B cell (primary cell): Measurements from ENCODE around the gene ALG3. TPM values are rescaled to one million over a fixed set of nuclear protein-coding genes. Genes with fewer than 3 reads are reported as not detected.

Experiments used
- ATAC-seq: fragments of 200-7000 bp; cut with Tn5 transposase; one replicate; pipeline ENCODE4 v1.10.0; 2021; ENCODE audit warnings: low read depth, mild to moderate bottlenecking, moderate number of reproducible peaks, moderate library complexity
- CTCF ChIA-PET: fragments of 350-600 bp; sonication (Branson Sonifier 250); formaldehyde crosslinking; loops from one replicate; lab custom pipeline; 2021; ENCODE audit warnings: antibody characterized with exemption, inconsistent platforms; lab: Charles Lee
- POLR2A ChIA-PET: fragments of 350-600 bp; sonication (Branson Sonifier 250); formaldehyde crosslinking; loops from one replicate; lab custom pipeline; 2021; ENCODE audit warnings: antibody characterized with exemption; lab: Charles Lee
- DNase-seq: peaks from one replicate; pipeline ENCODE4 v3.0.0; 2013
- H2AFZ ChIP-seq: 2 replicates; pipeline ENCODE4 v1.6.1; 2012; ENCODE audit warnings: mild to moderate bottlenecking, low read depth, low read length; ENCODE audit not compliant: insufficient read depth, poor library complexity, severe bottlenecking
- H3K27ac ChIP-seq, 2 donors: 1 replicate in 1 of 2; 2 replicates in 1 of 2; pipeline ENCODE4 v1.5.1; 2012 to 2013; ENCODE audit warnings: low read length in 2 of 2, mild to moderate bottlenecking in 2 of 2, moderate library complexity in 1 of 2
- H3K27me3 ChIP-seq, 4 experiments: fragments of 200-600 bp in 1 of 4; sonication (generic) in 1 of 4; replicated peaks in 1 of 4; 1 replicate in 2 of 4; 2 replicates in 2 of 4; pipeline versions ENCODE4 v1.6.1 to v1.7.0; 2013 to 2016; ENCODE audit warnings: low read length in 3 of 4, mild to moderate bottlenecking in 2 of 4, mixed read lengths in 1 of 4, moderate library complexity in 1 of 4; ENCODE audit not compliant: insufficient read depth in 4 of 4, control insufficient read depth in 3 of 4; ENCODE audit errors: control extremely low read depth in 1 of 4
- H3K36me3 ChIP-seq, 2 experiments: replicated peaks in 1 of 2; 1 replicate in 1 of 2; 2 replicates in 1 of 2; pipeline versions ENCODE4 v1.6.1 to v1.7.1; 2013; ENCODE audit warnings: low read length in 1 of 2; ENCODE audit not compliant: insufficient read depth in 2 of 2, control insufficient read depth in 1 of 2; ENCODE audit errors: control extremely low read depth in 1 of 2, extremely low read depth in 1 of 2
- H3K4me1 ChIP-seq, 2 donors: fragments of 200-600 bp in 1 of 2; sonication (generic) in 1 of 2; 1 replicate in 1 of 2; 2 replicates in 1 of 2; pipeline versions ENCODE4 v1.5.1 to v1.6.1; 2013 to 2017; ENCODE audit warnings: low read length in 2 of 2; ENCODE audit not compliant: control insufficient read depth in 2 of 2, insufficient read depth in 2 of 2
- H3K4me2 ChIP-seq: replicated peaks from 2 replicates; pipeline ENCODE3; 2012; ENCODE audit warnings: mild to moderate bottlenecking, low read depth, low read length; ENCODE audit not compliant: poor library complexity, severe bottlenecking
- H3K4me3 ChIP-seq, 5 experiments: fragments of 200-600 bp in 1 of 5; sonication (generic) in 1 of 5; 1 replicate in 3 of 5; 2 replicates in 2 of 5; pipeline versions ENCODE4 v1.5.1 to v1.7.0; 2011 to 2016; ENCODE audit warnings: low read length in 4 of 5, mild to moderate bottlenecking in 4 of 5, low read depth in 2 of 5, control low read depth in 1 of 5, moderate library complexity in 1 of 5; ENCODE audit not compliant: insufficient read depth in 1 of 5; ENCODE audit errors: control extremely low read depth in 1 of 5, extremely low read depth in 1 of 5
- H3K79me2 ChIP-seq: fragments of 200-600 bp; sonication (generic); one replicate; pipeline ENCODE4 v1.6.0; 2016; ENCODE audit warnings: low read length; ENCODE audit not compliant: control insufficient read depth, insufficient read depth
- H3K9ac ChIP-seq: fragments of 200-600 bp; sonication (generic); 2 replicates; pipeline ENCODE4 v1.6.1; 2017; ENCODE audit warnings: mild to moderate bottlenecking, low read length, moderate library complexity
- H3K9me3 ChIP-seq, 3 donors: one replicate each; pipeline versions ENCODE4 v1.6.1 to v1.7.1; 2013; ENCODE audit warnings: low read length in 2 of 3; ENCODE audit not compliant: control insufficient read depth in 2 of 3, insufficient read depth in 1 of 3; ENCODE audit errors: control extremely low read depth in 1 of 3
- H4K20me1 ChIP-seq: 2 replicates; pipeline ENCODE4 v1.6.0; 2012; ENCODE audit warnings: mild to moderate bottlenecking, low read length; ENCODE audit not compliant: insufficient read depth, control insufficient read depth, poor library complexity, severe bottlenecking
- H3K27ac Mint-ChIP-seq: one replicate; pipeline ENCODE4 v1.8.0; 2021; ENCODE audit warnings: mixed read lengths
- H3K27me3 Mint-ChIP-seq: one replicate; pipeline ENCODE4 v1.8.0; 2021; ENCODE audit warnings: mixed read lengths
- H3K4me1 Mint-ChIP-seq: one replicate; pipeline ENCODE4 v1.8.0; 2021; ENCODE audit warnings: mixed read lengths
- H3K4me3 Mint-ChIP-seq: one replicate; pipeline ENCODE4 v1.8.0; 2021; ENCODE audit warnings: mixed read lengths
- H3K9me3 Mint-ChIP-seq: one replicate; pipeline ENCODE4 v1.8.0; 2022; ENCODE audit warnings: mixed read lengths; ENCODE audit not compliant: insufficient read depth
- CTCF ChIP-seq: fragments of 200-600 bp; IDR thresholded peaks from one replicate; pipeline ENCODE4 v1.8.0; 2022; ENCODE audit warnings: antibody characterized with exemption, mild to moderate bottlenecking
- EZH2 ChIP-seq: IDR thresholded peaks from 2 replicates; pipeline ENCODE4 v1.6.1; 2012; ENCODE audit warnings: borderline replicate concordance, low read depth, mild to moderate bottlenecking, moderate library complexity, low read length; ENCODE audit not compliant: insufficient read depth, poor library complexity, severe bottlenecking
- WGBS: methylation state at CpG from one replicate; pipeline ENCODE4 v1.1.5; 2013; ENCODE audit warnings: missing lambda C conversion rate; ENCODE audit not compliant: insufficient coverage; 5-methylcytosine and 5-hydroxymethylcytosine counted together
- intact Hi-C: fragments of 100-400 bp; cut with micrococcal nuclease; formaldehyde crosslinking; loops from one replicate; pipeline ENCODE4 v1.10.0; 2022
- polyA plus RNA-seq: library from polyadenylated mRNA; depleted of rRNA; stranded (reverse); fragments of >200 nt; gene quantifications from 2 replicates; pipeline ENCODE4 v1.2.3, GENCODE V29; 2012
- total RNA-seq, 2 donors: library from RNA; stranded (reverse); fragments of 120-200 nt in 1 of 2; gene quantifications; 1 replicate in 1 of 2; 2 replicates in 1 of 2; pipeline versions ENCODE4 v1.2.3 to v1.2.4, GENCODE V29; 2013 to 2022

Gene ALG3
- total and polyA plus RNA-seq, 2 donors (not counting 1 experiment from before 2014, with no cell fraction given), result 36.1 to 38.6 TPM

GRCh38 chr3:184239708-184240107 lies 9.1 kb downstream of the ALG3 start:
- H3K4me1 Mint-ChIP-seq, result no peaks in the 10 kb centered on the region
- H3K4me3 Mint-ChIP-seq, result no peak overlapping the region
- TF ChIP-seq CTCF (no peak), EZH2 (no peak)
- peaks cover 0 to 26% of the 10 kb centered on the region in 2 experiments for H3K36me3 ChIP-seq
- H4K20me1 ChIP-seq, result peaks cover 8% of the 10 kb centered on the region
- intact Hi-C loops, result no loop called here
- H3K9ac ChIP-seq, result no peak overlapping the region
- no peak overlapping the region for H3K27ac Mint-ChIP-seq
- WGBS, result 98% methylated on average over 6 of the region's 7 CpGs
- DNase-seq (no peak), ATAC-seq (no peak)
- H3K4me2 ChIP-seq, result no peak overlapping the region
- no peak overlapping the region for H3K4me3 ChIP-seq
- H3K9me3 Mint-ChIP-seq, result no peaks in the 10 kb centered on the region
- no peaks in the 10 kb centered on the region for H3K79me2 ChIP-seq
- H3K4me1 ChIP-seq, result no peaks in the 10 kb centered on the region
- no peaks in the 10 kb centered on the region for H3K9me3 ChIP-seq
- no peak overlapping the region for H3K27ac ChIP-seq
- peaks cover 4% of the 10 kb centered on the region for H3K27me3 Mint-ChIP-seq
- no peak overlapping the region for H2AFZ ChIP-seq
- ChIA-PET CTCF (interaction anchor here (0.9 to 3.9 kb wide), 7 partner anchors 8 to 344 kb away, joined by 3 to 22 read pairs (median 4); no protein-coding TSS in a partner anchor), POLR2A (no interaction called here)
- H3K27me3 ChIP-seq, result peaks cover 0 to 3% (median 0%) of the 10 kb centered on the region in 4 experiments

DNA sequence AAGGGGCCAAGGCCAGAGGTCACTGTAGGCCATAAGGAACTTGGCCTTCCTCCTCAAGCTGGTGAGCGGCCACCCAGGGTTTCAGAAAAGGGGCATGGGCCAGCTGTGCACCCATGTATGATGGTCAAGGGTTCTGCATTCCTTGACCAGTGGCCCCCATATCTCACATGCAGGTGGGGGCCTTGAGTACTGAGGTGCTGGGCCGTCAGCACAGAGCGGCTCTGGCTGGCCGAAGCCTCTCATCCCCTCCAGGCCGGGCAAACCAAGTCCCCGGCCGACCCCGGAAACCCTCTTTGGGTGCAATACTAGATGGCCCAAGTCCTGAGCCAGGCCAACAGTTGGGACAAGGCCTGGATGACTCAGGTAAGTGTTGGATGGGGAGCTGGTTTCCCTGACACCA lies 9.5 kb downstream of the ALG3 start:
- Mint-ChIP-seq H3K4me3 (no peak overlapping the region), H3K27me3 (peaks cover 4% of the 10 kb centered on the region), H3K4me1 (no peaks in the 10 kb centered on the region), H3K9me3 (no peaks in the 10 kb centered on the region), H3K27ac (no peak overlapping the region)
- intact Hi-C loops, result no loop called here
- Histone ChIP-seq H3K27ac (no peak overlapping the region), H3K27me3 (peaks cover 0 to 6% (median 0%) of the 10 kb centered on the region in 4 experiments), H3K4me2 (no peak overlapping the region), H3K79me2 (no peaks in the 10 kb centered on the region), H3K4me1 (no peaks in the 10 kb centered on the region), H3K36me3 (peaks cover 0 to 21% of the 10 kb centered on the region in 2 experiments), H3K4me3 (no peak overlapping the region), H3K9me3 (no peaks in the 10 kb centered on the region), H3K9ac (no peak overlapping the region), H2AFZ (no peak overlapping the region), H4K20me1 (peaks cover 4% of the 10 kb centered on the region)
- WGBS, result 96% methylated on average over 8 of the region's 8 CpGs
- ChIA-PET POLR2A (no interaction called here), CTCF (interaction anchor here (1.0 to 3.9 kb wide), 5 partner anchors 11 to 344 kb away, joined by 3 to 22 read pairs (median 4); no protein-coding TSS in a partner anchor)
- TF ChIP-seq CTCF, result no peak
- no peak for TF ChIP-seq EZH2
- no peak for DNase-seq
- no peak for ATAC-seq
